Stimulated activated CD8-positive, alpha-beta memory T cell treated with anti-CD3 and anti-CD28 coated beads, Interleukin-15, amount 100 ng/mL, for 4 hours (primary cell): ENCODE results near the gene ZNF786.
"Not testable (repeated sequence)": the region's sequence is repeated elsewhere in the genome, so short reads cannot be mapped to it uniquely, and the experiment has no call there.

Experiments used
- DNase-seq, 2 donors: peaks; one replicate each; pipeline ENCODE4 v3.0.0-alpha.2; 2020; ENCODE audit warnings: low read depth in 2 of 2

ZNF786 gene

GRCh38 chr7:149090397-149091195 lies at the start of gene ZNF786:
ZNF786 (minus strand) TSS chr7:149090718; CDS start chr7:149090640, 78 bp downstream.
- peak; percentile 92 to 94 for DNase-seq

- DNase-seq, result no peak
These were observed 45.6 kb upstream of the ZNF786 start for GRCh38 chr7:149136118-149136517.

GRCh38 chr7:149133028-149133710 lies 42.7 kb upstream of the ZNF786 start:
- DNase-seq, result no peak

- no peak for DNase-seq
These were observed 40.2 kb upstream of the ZNF786 start for GRCh38 chr7:149130572-149131198.

- DNase-seq, result peak; percentile 50 to 65
These were observed 36.2 kb upstream of the ZNF786 start for GRCh38 chr7:149126662-149127266.

- peak; percentile 81 to 92 for DNase-seq
These were observed 35.5 kb upstream of the ZNF786 start, which contains the start of gene ZNF425 for GRCh38 chr7:149125863-149126661. ZNF425 (minus strand) TSS chr7:149126324; CDS start chr7:149126213, 111 bp downstream.

- no peak for DNase-seq
These were observed 34.8 kb upstream of the ZNF786 start for GRCh38 chr7:149125189-149125862.

GRCh38 chr7:149109969-149110368 lies 19.5 kb upstream of the ZNF786 start:
- DNase-seq, result no peak

GRCh38 chr7:149104749-149105148 lies 14.2 kb upstream of the ZNF786 start:
- DNase-seq, result no peak

- no peak for DNase-seq
These were observed 13.7 kb upstream of the ZNF786 start for GRCh38 chr7:149104214-149104613.

- no peak for DNase-seq
These were observed 12.9 kb upstream of the ZNF786 start for GRCh38 chr7:149103424-149103823.

- no peak for DNase-seq
These were observed 12.1 kb upstream of the ZNF786 start for GRCh38 chr7:149102666-149103065.

- no peak for DNase-seq
These were observed 10.3 kb upstream of the ZNF786 start for GRCh38 chr7:149100821-149101220.

GRCh38 chr7:149099058-149099457 lies 8.5 kb upstream of the ZNF786 start:
- no peak for DNase-seq

GRCh38 chr7:149097088-149097487 lies 6.6 kb upstream of the ZNF786 start:
- DNase-seq, result no peak

- DNase-seq, result no peak
These were observed 2.7 kb upstream of the ZNF786 start for GRCh38 chr7:149093228-149093627.

- not testable (repeated sequence) for DNase-seq
These were observed 1.7 kb upstream of the ZNF786 start for GRCh38 chr7:149092244-149092643.

GRCh38 chr7:149087376-149087775 lies 3.1 kb downstream of the ZNF786 start:
- no peak for DNase-seq

- no peak for DNase-seq
These were observed 4.7 kb downstream of the ZNF786 start for GRCh38 chr7:149085866-149086265.

GRCh38 chr7:149084407-149084806 lies 6.1 kb downstream of the ZNF786 start:
- no peak for DNase-seq

GRCh38 chr7:149081914-149082313 lies 8.6 kb downstream of the ZNF786 start:
- no peak for DNase-seq
